Panc1 (cell line): Measurements from ENCODE around the gene MAP1LC3A. TPM values are rescaled to one million over a fixed set of nuclear protein-coding genes. Genes with fewer than 3 reads are reported as not detected.

ENCODE experiments used
- ATAC-seq: fragments of 200-7000 bp; cut with Tn5 transposase; 2 replicates; pipeline ENCODE4 v1.9.1; 2020; ENCODE audit warnings: mild to moderate bottlenecking, moderate library complexity
- BruUV-seq: library from RNA; stranded (reverse); fragments of 400-500 nt; replicated peaks from 2 replicates; lab custom pipeline; 2021; lab: Mats Ljungman, UMichigan
- CTCF ChIA-PET: fragments of 300-600 bp; sonication (Branson Sonifier 250); formaldehyde crosslinking; loops from one replicate; lab custom pipeline; 2022; ENCODE audit warnings: antibody characterized with exemption; lab: Charles Lee
- POLR2A ChIA-PET: fragments of 300-600 bp; sonication (Branson Sonifier 250); formaldehyde crosslinking; loops from one replicate; lab custom pipeline; 2022; ENCODE audit warnings: antibody characterized with exemption; lab: Charles Lee
- DNase-seq: peaks from one replicate; pipeline ENCODE4 v3.0.0-alpha.2; 2010; ENCODE audit warnings: low read depth, low spot score
- H3K27ac ChIP-seq: 2 replicates; pipeline ENCODE4 v1.5.1; 2011; ENCODE audit warnings: mild to moderate bottlenecking, low read length, inconsistent platforms
- H3K27me3 ChIP-seq: fragments of 200-500 bp; sonication (Bioruptor generic); 2 replicates; pipeline ENCODE4 v1.6.0; 2014; ENCODE audit warnings: low read length, inconsistent platforms; ENCODE audit not compliant: control insufficient read depth, insufficient read depth
- H3K36me3 ChIP-seq: fragments of 200-500 bp; sonication (Bioruptor generic); 2 replicates; pipeline ENCODE4 v1.5.1; 2014; ENCODE audit warnings: inconsistent platforms, mild to moderate bottlenecking, low read length, moderate library complexity; ENCODE audit not compliant: control insufficient read depth, insufficient read depth
- H3K4me1 ChIP-seq: 2 replicates; pipeline ENCODE4 v1.5.1; 2011; ENCODE audit warnings: inconsistent platforms, mild to moderate bottlenecking, low read length, moderate library complexity; ENCODE audit not compliant: control insufficient read depth, insufficient read depth
- H3K4me3 ChIP-seq, 2 experiments: 2 replicates each; pipeline ENCODE4 v1.5.1; 2011 to 2012; ENCODE audit warnings: low read depth in 2 of 2, low read length in 2 of 2, mild to moderate bottlenecking in 2 of 2, inconsistent platforms in 1 of 2, moderate library complexity in 1 of 2
- H3K9me3 ChIP-seq: fragments of 200-500 bp; sonication (Bioruptor generic); 2 replicates; pipeline ENCODE4 v1.5.1; 2014; ENCODE audit warnings: low read depth, mild to moderate bottlenecking, inconsistent platforms, low read length, moderate library complexity; ENCODE audit not compliant: control insufficient read depth, insufficient read depth
- CTCF ChIP-seq: fragments of 450-650 bp; IDR thresholded peaks from 2 replicates; pipeline ENCODE4 v1.5.1; 2017; ENCODE audit warnings: mild to moderate bottlenecking
- POLR2AphosphoS5 ChIP-seq: IDR thresholded peaks from 2 replicates; pipeline ENCODE4 v1.6.1; 2012; ENCODE audit warnings: mild to moderate bottlenecking, low read depth, low read length, moderate library complexity
- REST ChIP-seq, 2 experiments: IDR thresholded peaks; 2 replicates each; pipeline ENCODE4 v1.6.1; 2011 to 2012; ENCODE audit warnings: low read depth in 2 of 2, control low read depth in 1 of 2, low read length in 1 of 2, mild to moderate bottlenecking in 1 of 2, moderate library complexity in 1 of 2; ENCODE audit not compliant: insufficient read depth in 1 of 2
- SIN3A ChIP-seq: IDR thresholded peaks from 2 replicates; pipeline ENCODE4 v1.6.1; 2012; ENCODE audit warnings: low read depth, mild to moderate bottlenecking, low read length, moderate library complexity, borderline replicate concordance; ENCODE audit not compliant: insufficient read depth
- TCF7L2 ChIP-seq: IDR thresholded peaks from 2 replicates; pipeline ENCODE4 v1.6.1; 2011; ENCODE audit warnings: mild to moderate bottlenecking, low read depth, low read length, inconsistent platforms
- in situ Hi-C: cut with HindIII; loops from 2 replicates; pipeline ENCODE4 v1.10.0; 2016; ENCODE audit warnings: low sequenced_read_pairs, low pct_unique_long_range_greater_than_20kb
- intact Hi-C: fragments of 100-400 bp; cut with micrococcal nuclease; formaldehyde crosslinking; loops from one replicate; pipeline ENCODE4 v1.10.0; 2022; ENCODE audit not compliant: unreplicated experiment
- total RNA-seq: library from RNA; stranded (reverse); gene quantifications from one replicate; pipeline ENCODE4 v1.2.1, GENCODE V29; 2021; ENCODE audit not compliant: unreplicated experiment

The MAP1LC3A gene
- total RNA-seq, 1 experiment from 2014 or later = 25.1 TPM

- in situ Hi-C loops (no loop called here), intact Hi-C loops (no loop called here)
- H3K4me1 ChIP-seq = peaks cover 31% of the 10 kb centered on the region
- POLR2A ChIA-PET = interaction anchor here (0.6 kb wide), 1 partner anchor 12 kb away, joined by 6 read pairs; no protein-coding TSS in a partner anchor
- DNase-seq (no peak), ATAC-seq (no peak)
- no peak overlapping the region for H3K27ac ChIP-seq
- TF ChIP-seq POLR2AphosphoS5 (no peak), TCF7L2 (no peak), REST (IDR thresholded peaks at IDR 0.05; ENCODE audit: insufficient read depth in 1 of 2, low read depth in 2 of 2, low read length in 1 of 2) (no peak), SIN3A (no peak), CTCF (no peak)
- H3K27me3 ChIP-seq = no peaks in the 10 kb centered on the region
- H3K9me3 ChIP-seq = no peaks in the 10 kb centered on the region
- BruUV-seq = no TSS peak
- H3K36me3 ChIP-seq = peaks cover 12% of the 10 kb centered on the region; the same call in 1 of the 2 replicates
- CTCF ChIA-PET = no interaction called here
- H3K4me3 ChIP-seq = no peak overlapping the region
These were observed 29.6 kb upstream of the MAP1LC3A start for GRCh38 chr20:34528921-34529297.

GRCh38 chr20:34529742-34530141 lies 28.8 kb upstream of the MAP1LC3A start:
- TF ChIP-seq SIN3A = no peak
- no peak for TF ChIP-seq CTCF
- no peak for TF ChIP-seq TCF7L2
- TF ChIP-seq REST (IDR thresholded peaks at IDR 0.05; ENCODE audit: insufficient read depth in 1 of 2, low read depth in 2 of 2, low read length in 1 of 2) = no peak
- TF ChIP-seq POLR2AphosphoS5 = no peak
- DNase-seq (no peak), ATAC-seq (no peak)
- Histone ChIP-seq H3K4me1 (peaks cover 28% of the 10 kb centered on the region), H3K27ac (no peak overlapping the region), H3K36me3 (peaks cover 12% of the 10 kb centered on the region; the same call in 1 of the 2 replicates), H3K4me3 (no peak overlapping the region), H3K27me3 (no peaks in the 10 kb centered on the region), H3K9me3 (no peaks in the 10 kb centered on the region)
- CTCF ChIA-PET = interaction anchor here (0.6 kb wide), 1 partner anchor 143 kb away, joined by 3 read pairs; no protein-coding TSS in a partner anchor
- intact Hi-C loops = no loop called here
- POLR2A ChIA-PET = interaction anchor here (0.6 kb wide), 1 partner anchor 215 kb away, joined by 5 read pairs; no protein-coding TSS in a partner anchor
- in situ Hi-C loops = no loop called here
- no TSS peak for BruUV-seq
